Breast epithelium (tissue), 4 donors: ENCODE measurements around the gene ANKRD65. TPM values are rescaled to one million over a fixed set of nuclear protein-coding genes. Genes with fewer than 3 reads are reported as not detected.

Experiments
- DNase-seq, 2 donors: peaks; one replicate each; pipeline ENCODE4 v3.0.0-alpha.2; 2019; ENCODE audit warnings: low spot score in 2 of 2
- H3K27ac ChIP-seq, 2 donors: fragments of 200-600 bp; sonication (generic) in 1 of 2; one replicate each; pipeline ENCODE4 v1.5.1; 2016 to 2019; ENCODE audit warnings: mild to moderate bottlenecking in 1 of 2
- H3K27me3 ChIP-seq, 2 donors: fragments of 200-600 bp; sonication (generic) in 1 of 2; one replicate each; pipeline versions ENCODE4 v1.5.1 to v1.6.0; 2017 to 2019; ENCODE audit warnings: control low read depth in 1 of 2, mild to moderate bottlenecking in 1 of 2
- H3K36me3 ChIP-seq: fragments of 200-600 bp; one replicate; pipeline ENCODE4 v1.5.1; 2019
- H3K4me1 ChIP-seq, 2 donors: fragments of 200-600 bp; sonication (generic); one replicate each; pipeline ENCODE4 v1.5.1; 2016 to 2019; ENCODE audit warnings: control low read depth in 1 of 2
- H3K4me3 ChIP-seq, 3 donors: fragments of 200-600 bp; sonication (generic); 1 replicate in 2 of 3; 2 replicates in 1 of 3; pipeline ENCODE4 v1.5.1; 2016 to 2019; ENCODE audit warnings: mild to moderate bottlenecking in 3 of 3, moderate library complexity in 2 of 3
- H3K9me3 ChIP-seq, 2 donors: fragments of 200-600 bp; sonication (generic) in 1 of 2; one replicate each; pipeline ENCODE4 v1.5.1; 2016 to 2019; ENCODE audit warnings: control low read depth in 1 of 2
- CTCF ChIP-seq, 3 donors: fragments of 450-650 bp; IDR thresholded peaks; one replicate each; pipeline ENCODE4 v1.5.1; 2016 to 2017; ENCODE audit warnings: antibody characterized with exemption in 3 of 3, mild to moderate bottlenecking in 3 of 3, moderate library complexity in 3 of 3
- POLR2A ChIP-seq: fragments of 450-650 bp; IDR thresholded peaks from one replicate; pipeline ENCODE4 v1.6.1; 2016; ENCODE audit warnings: antibody characterized with exemption, mild to moderate bottlenecking, moderate library complexity
- POLR2AphosphoS5 ChIP-seq, 3 donors: sonication (generic); formaldehyde crosslinking; IDR thresholded peaks; one replicate each; pipeline ENCODE4 v1.6.1; 2017; ENCODE audit warnings: antibody characterized with exemption in 3 of 3
- intact Hi-C: fragments of 100-400 bp; cut with DNase I; formaldehyde crosslinking; loops from one replicate; pipeline ENCODE4 v1.15.1; 2023; ENCODE audit warnings: low total_unique reads
- total RNA-seq, 3 donors: library from RNA; depleted of rRNA; stranded (reverse); fragments of >200 nt; gene quantifications; one replicate each; pipeline ENCODE4 v1.1.0, GENCODE V29; 2016

Gene ANKRD65
- total RNA-seq, 3 donors from 2014 or later, result 10.2 to 16.0 (median 12.2) TPM

DNA sequence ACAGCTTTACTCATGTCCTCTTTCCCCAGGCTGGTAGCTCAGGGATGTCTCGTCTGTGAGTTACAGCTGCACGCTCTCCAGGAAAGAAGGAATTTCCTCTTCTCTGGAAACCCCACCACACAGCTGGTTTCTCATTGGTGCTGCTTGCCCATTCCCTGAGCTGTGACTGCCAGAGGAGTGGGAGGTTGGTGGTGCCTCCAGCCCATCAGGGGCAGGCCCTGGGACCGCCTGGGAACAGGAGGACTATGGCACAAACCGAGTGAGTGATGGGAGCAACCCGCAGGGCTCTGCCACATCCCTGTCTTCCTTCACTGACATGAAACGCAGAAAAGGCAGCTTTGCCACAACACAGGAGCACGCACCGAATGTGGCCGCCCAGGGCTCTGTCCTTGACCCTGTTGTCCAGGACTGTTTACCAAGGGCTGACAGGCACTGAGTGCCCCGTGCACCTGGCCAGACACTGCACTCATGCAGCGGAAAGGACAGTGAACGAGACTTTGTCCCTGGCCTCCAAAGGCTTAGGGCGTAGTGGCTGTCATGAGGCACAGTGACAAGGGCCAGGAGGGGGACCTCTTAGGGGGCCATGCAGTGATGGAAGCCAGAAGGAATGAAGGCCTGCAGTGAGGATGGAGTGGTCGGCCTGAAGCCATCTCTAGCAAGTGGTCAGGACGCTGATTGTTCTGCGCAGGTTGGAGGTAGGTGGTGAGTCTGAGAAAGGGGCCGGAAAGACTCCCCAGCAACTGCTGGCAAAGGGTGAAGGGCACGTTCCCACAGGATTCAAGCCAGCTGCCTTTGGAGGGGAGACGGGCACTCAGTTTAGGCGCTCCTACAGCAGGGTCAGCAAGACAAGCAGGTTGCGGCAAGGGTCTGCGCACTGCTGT is 20.3 kb downstream of the ANKRD65 start:
- intact Hi-C loops, result no loop called here
- H3K4me1 ChIP-seq, result peaks cover 0 to 19% of the 10 kb centered on the region in 2 donors
- TF ChIP-seq CTCF (IDR thresholded peaks at IDR 0.05) (no peak), POLR2AphosphoS5 (IDR thresholded peaks at IDR 0.05) (no peak), POLR2A (no peak)
- no peaks in the 10 kb centered on the region for H3K27me3 ChIP-seq
- peak overlapping the region; percentile 82 to 88 for H3K27ac ChIP-seq
- no peaks in the 10 kb centered on the region for H3K36me3 ChIP-seq
- no peak for DNase-seq
- H3K4me3 ChIP-seq, result peak overlapping the region in 2 of 3 donors; percentile 94 to 99
- H3K9me3 ChIP-seq, result no peaks in the 10 kb centered on the region

DNA sequence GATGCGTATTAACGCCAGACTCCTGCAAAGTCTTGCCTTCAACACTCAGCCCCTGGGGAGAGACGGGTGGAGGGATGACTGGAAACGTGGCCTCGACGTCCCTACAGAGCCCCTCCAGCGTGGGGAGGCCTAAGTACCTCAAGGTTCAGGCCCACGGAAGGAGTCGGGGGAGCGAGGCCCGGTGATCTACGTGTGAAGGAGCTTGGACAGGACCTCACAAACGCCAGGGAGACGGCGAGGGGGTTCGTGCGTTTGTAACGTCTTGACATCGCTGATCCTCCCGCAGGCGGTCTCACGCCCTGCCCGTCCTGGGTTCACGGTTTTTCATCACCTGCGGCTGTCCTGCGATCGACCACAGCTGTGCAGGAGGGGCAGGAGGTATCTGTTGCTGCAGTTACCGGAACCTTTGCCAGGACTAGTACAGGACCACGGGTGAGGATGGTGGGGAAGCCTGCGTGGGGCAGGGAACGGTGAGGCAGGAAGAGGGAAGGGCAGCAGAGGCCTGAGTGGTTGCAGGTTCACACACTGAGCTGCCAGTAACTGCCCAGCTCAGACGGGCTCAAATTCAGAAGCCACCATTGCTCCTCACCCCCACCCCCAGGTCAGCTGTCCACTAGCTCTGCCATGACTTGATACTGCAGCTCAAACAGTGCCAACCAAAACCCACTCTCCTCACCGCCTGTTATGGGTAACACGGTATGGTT is 21.1 kb downstream of the ANKRD65 start:
- peaks cover 8% of the 10 kb centered on the region for H3K36me3 ChIP-seq
- TF ChIP-seq CTCF (IDR thresholded peaks at IDR 0.05), result no peak
- no peak for TF ChIP-seq POLR2A
- no peak for TF ChIP-seq POLR2AphosphoS5 (IDR thresholded peaks at IDR 0.05)
- intact Hi-C loops, result no loop called here
- no peaks in the 10 kb centered on the region for H3K9me3 ChIP-seq
- DNase-seq, result no peak
- no peaks in the 10 kb centered on the region for H3K27me3 ChIP-seq
- H3K4me3 ChIP-seq, result peak overlapping the region; percentile 94 to 100 (median 99)
- H3K4me1 ChIP-seq, result peaks cover 0 to 18% of the 10 kb centered on the region in 2 donors
- H3K27ac ChIP-seq, result peak overlapping the region; percentile 82 to 88

GRCh38 chr1:1399187-1399871 is 21.7 kb downstream of the ANKRD65 start, which contains the start of gene CCNL2:
Gene CCNL2, minus strand, starts transcription at chr1:1399335. Its CDS starts 29 bp downstream, at chr1:1399306.
- Histone ChIP-seq H3K27ac (peak within 1 kb of the TSS; percentile 82 to 88), H3K9me3 (no peaks in the 10 kb centered on the region), H3K4me3 (peak within 1 kb of the TSS; percentile 94 to 100 (median 99)), H3K4me1 (peaks cover 0 to 18% of the 10 kb centered on the region in 2 donors), H3K27me3 (no peaks in the 10 kb centered on the region), H3K36me3 (peaks cover 10% of the 10 kb centered on the region)
- intact Hi-C loops, result no loop called here
- TF ChIP-seq CTCF (IDR thresholded peaks at IDR 0.05) (peak; percentile 77 to 85 (median 84)), POLR2AphosphoS5 (IDR thresholded peaks at IDR 0.05) (peak; percentile 76 to 94 (median 88)), POLR2A (no peak)
- peak; percentile 97 to 99 for DNase-seq

- Histone ChIP-seq H3K27ac (peak overlapping the region; percentile 82 to 88), H3K9me3 (no peaks in the 10 kb centered on the region), H3K27me3 (no peaks in the 10 kb centered on the region), H3K4me1 (peaks cover 0 to 18% of the 10 kb centered on the region in 2 donors), H3K4me3 (peak overlapping the region; percentile 94 to 100 (median 99)), H3K36me3 (peaks cover 10% of the 10 kb centered on the region)
- TF ChIP-seq POLR2AphosphoS5 (IDR thresholded peaks at IDR 0.05), result no peak
- intact Hi-C loops, result no loop called here
- no peak for DNase-seq
Observed at GRCh38 chr1:1398677-1399186, 22.3 kb downstream of the ANKRD65 start.

GRCh38 chr1:1397839-1398523 is 23.1 kb downstream of the ANKRD65 start:
- Histone ChIP-seq H3K9me3 (no peaks in the 10 kb centered on the region), H3K27me3 (no peaks in the 10 kb centered on the region), H3K27ac (peak overlapping the region in 1 of 2 donors; percentile 82), H3K36me3 (peaks cover 10% of the 10 kb centered on the region), H3K4me3 (peak overlapping the region; percentile 94 to 100 (median 99)), H3K4me1 (peaks cover 0 to 18% of the 10 kb centered on the region in 2 donors)
- intact Hi-C loops, result no loop called here
- no peak for DNase-seq
- TF ChIP-seq POLR2AphosphoS5 (IDR thresholded peaks at IDR 0.05), result no peak
- TF ChIP-seq POLR2A, result no peak
- TF ChIP-seq CTCF (IDR thresholded peaks at IDR 0.05), result no peak
